Transverse colon (tissue), 4 donors: ENCODE measurements around the gene DDR2. TPM values are rescaled to one million over a fixed set of nuclear protein-coding genes. Genes with fewer than 3 reads are reported as not detected.
A peak's percentile ranks its signal among the peaks of the same experiment; 100 is the strongest.

ENCODE experiments used
- DNase-seq: peaks from one replicate; pipeline ENCODE4 v3.0.0-alpha.2; 2019
- H3K27ac ChIP-seq, 4 donors: fragments of 200-600 bp; sonication (generic); 2 replicates each; pipeline ENCODE4 v1.5.1; 2016 to 2018; ENCODE audit warnings: inconsistent platforms in 4 of 4
- H3K27me3 ChIP-seq: fragments of 200-600 bp; sonication (generic); 2 replicates; pipeline ENCODE4 v1.5.1; 2017; ENCODE audit warnings: inconsistent platforms
- H3K36me3 ChIP-seq, 4 donors: fragments of 200-600 bp; sonication (generic); 2 replicates each; pipeline ENCODE4 v1.5.1; 2017 to 2019; ENCODE audit warnings: inconsistent platforms in 4 of 4
- H3K4me1 ChIP-seq, 4 donors: fragments of 200-600 bp; sonication (generic); 2 replicates each; pipeline ENCODE4 v1.5.1; 2017 to 2020; ENCODE audit warnings: inconsistent platforms in 4 of 4
- H3K4me3 ChIP-seq, 4 donors: fragments of 200-600 bp; sonication (generic); 1 replicate in 1 of 4; 2 replicates in 3 of 4; pipeline versions ENCODE4 v1.5.1 to v1.6.1; 2017 to 2019; ENCODE audit warnings: inconsistent platforms in 4 of 4
- H3K9me3 ChIP-seq, 2 donors: fragments of 200-600 bp; sonication (generic); 2 replicates each; pipeline ENCODE4 v1.5.1; 2017 to 2019; ENCODE audit warnings: inconsistent platforms in 2 of 2
- EP300 ChIP-seq: sonication (generic); formaldehyde crosslinking; IDR thresholded peaks from one replicate; pipeline ENCODE4 v1.6.1; 2017; ENCODE audit warnings: antibody characterized with exemption, low read depth
- POLR2A ChIP-seq: fragments of 450-650 bp; IDR thresholded peaks from one replicate; pipeline ENCODE4 v1.6.1; 2016; ENCODE audit warnings: antibody characterized with exemption, mild to moderate bottlenecking, moderate library complexity
- POLR2AphosphoS5 ChIP-seq, 3 donors: sonication (generic); formaldehyde crosslinking; IDR thresholded peaks; one replicate each; pipeline ENCODE4 v1.6.1; 2016; ENCODE audit warnings: antibody characterized with exemption in 3 of 3
- WGBS, 2 donors: methylation state at CpG; one replicate each; pipeline ENCODE4 v1.1.5; 2018; ENCODE audit warnings: low coverage in 1 of 2; 5-methylcytosine and 5-hydroxymethylcytosine counted together
- in situ Hi-C, 4 donors: fragments of 200-750 bp; cut with MboI; loops; one replicate each; pipeline versions ENCODE4 v1.15.0 to v1.15.1; 2017; ENCODE audit warnings: low sequenced_read_pairs in 3 of 4, low pct_ligation_motif_present in 1 of 4, low pct_unique_long_range_greater_than_20kb in 1 of 4
- intact Hi-C: fragments of 100-400 bp; cut with DNase I; formaldehyde crosslinking; loops from one replicate; pipeline ENCODE4 v1.15.1; 2023; ENCODE audit warnings: low total_unique reads
- total RNA-seq, 4 donors: library from RNA; depleted of rRNA; stranded (reverse); fragments of >200 nt; gene quantifications; one replicate each; pipeline ENCODE4 v1.1.0, GENCODE V29; 2016
- TF ChIP-seq, protein P1 (sequence below), 5 experiments: fragments of 200-600 bp in 3 of 5; fragments of 450-650 bp in 2 of 5; sonication (generic) in 3 of 5; IDR thresholded peaks; 1 replicate in 2 of 5; 2 replicates in 3 of 5; pipeline ENCODE4 v1.5.1; 2016 to 2017; ENCODE audit warnings: antibody characterized with exemption in 5 of 5, inconsistent platforms in 3 of 5, mild to moderate bottlenecking in 2 of 5, moderate library complexity in 1 of 5

DDR2 gene
- total RNA-seq, 4 donors from 2014 or later, result 33.3 to 54.1 (median 42.2) TPM

DNA sequence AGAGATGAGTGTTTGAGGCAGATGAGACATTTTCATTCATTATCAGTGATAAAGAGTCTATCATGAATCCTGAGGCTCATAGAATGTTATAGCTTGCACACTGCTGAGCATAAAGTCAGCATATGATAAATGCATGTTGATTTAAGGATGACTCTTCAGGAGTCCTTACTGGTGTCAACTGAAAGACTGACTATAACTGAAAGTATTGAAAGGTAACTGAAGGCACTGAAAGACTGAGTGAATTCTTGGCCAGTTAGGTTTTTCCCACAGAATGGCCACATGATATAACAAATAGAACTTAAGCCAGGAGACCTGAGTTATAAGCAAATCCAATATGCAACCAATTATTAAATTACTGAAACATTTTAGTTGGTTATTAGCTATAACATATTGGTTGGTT lies 89.2 kb downstream of the DDR2 start:
- intact Hi-C loops (no loop called here), in situ Hi-C loops (no loop called here)
- DNase-seq, result no peak

DNA sequence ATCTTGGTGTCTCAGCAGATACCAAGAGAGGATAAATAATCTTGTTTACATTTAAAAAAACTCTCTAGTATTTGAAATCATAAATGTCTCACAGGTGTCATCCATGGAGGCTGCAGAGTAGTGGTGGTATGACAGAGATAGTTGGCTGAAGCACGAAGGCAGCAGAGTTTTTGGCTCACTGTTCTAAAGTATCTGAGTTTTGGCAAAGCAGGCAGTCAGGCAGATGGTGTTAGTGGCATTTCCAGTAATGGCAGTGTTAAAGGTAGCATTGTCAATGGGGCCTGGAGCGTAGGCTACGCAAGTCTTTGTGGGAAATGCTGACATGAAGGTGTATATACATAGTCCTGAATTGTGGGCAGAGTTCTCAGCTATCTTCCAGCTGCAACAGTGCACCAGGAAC lies 89.8 kb downstream of the DDR2 start:
- no peak overlapping the region for H3K27ac ChIP-seq

More for the DNA sequence above, 89.2 kb downstream of the DDR2 start:
- TF ChIP-seq, protein P1, sequence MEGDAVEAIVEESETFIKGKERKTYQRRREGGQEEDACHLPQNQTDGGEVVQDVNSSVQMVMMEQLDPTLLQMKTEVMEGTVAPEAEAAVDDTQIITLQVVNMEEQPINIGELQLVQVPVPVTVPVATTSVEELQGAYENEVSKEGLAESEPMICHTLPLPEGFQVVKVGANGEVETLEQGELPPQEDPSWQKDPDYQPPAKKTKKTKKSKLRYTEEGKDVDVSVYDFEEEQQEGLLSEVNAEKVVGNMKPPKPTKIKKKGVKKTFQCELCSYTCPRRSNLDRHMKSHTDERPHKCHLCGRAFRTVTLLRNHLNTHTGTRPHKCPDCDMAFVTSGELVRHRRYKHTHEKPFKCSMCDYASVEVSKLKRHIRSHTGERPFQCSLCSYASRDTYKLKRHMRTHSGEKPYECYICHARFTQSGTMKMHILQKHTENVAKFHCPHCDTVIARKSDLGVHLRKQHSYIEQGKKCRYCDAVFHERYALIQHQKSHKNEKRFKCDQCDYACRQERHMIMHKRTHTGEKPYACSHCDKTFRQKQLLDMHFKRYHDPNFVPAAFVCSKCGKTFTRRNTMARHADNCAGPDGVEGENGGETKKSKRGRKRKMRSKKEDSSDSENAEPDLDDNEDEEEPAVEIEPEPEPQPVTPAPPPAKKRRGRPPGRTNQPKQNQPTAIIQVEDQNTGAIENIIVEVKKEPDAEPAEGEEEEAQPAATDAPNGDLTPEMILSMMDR (IDR thresholded peaks at IDR 0.05), result no peak
- no peak for TF ChIP-seq POLR2A
- no peak for TF ChIP-seq EP300
- TF ChIP-seq POLR2AphosphoS5 (IDR thresholded peaks at IDR 0.05), result no peak
- Histone ChIP-seq H3K27ac (no peak overlapping the region), H3K4me1 (peaks cover 0 to 13% (median 0%) of the 10 kb centered on the region in 4 donors), H3K9me3 (no peaks in the 10 kb centered on the region), H3K36me3 (no peaks in the 10 kb centered on the region), H3K27me3 (no peaks in the 10 kb centered on the region), H3K4me3 (no peak overlapping the region)

DNA sequence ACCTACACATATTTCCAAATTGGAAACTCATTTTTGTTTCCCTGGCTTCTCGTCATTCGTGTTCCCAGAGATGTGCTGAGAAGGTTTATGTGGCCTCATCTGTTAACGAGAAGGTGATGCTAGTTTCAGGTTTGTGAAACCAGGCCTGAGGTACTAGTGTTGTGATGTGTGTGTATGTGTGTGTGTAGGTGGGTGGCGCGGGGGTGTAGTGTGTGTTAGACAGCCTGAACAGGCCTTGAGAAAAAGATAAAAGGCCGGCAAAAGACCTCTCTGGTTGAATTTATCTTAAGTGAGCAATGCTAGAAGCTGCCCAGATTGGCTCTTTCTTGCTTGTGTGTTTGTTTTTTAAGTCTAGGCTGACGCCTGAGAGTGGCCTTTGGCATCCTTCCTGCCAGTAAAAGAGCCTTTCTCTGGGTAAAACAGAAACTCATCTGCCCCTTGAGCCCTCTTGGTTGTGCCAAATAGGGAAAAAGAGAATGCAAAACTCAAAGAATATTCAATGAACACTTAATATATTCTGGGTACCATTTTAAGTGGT lies 92.4 kb downstream of the DDR2 start:
- no peak for TF ChIP-seq EP300
- TF ChIP-seq POLR2AphosphoS5 (IDR thresholded peaks at IDR 0.05), result no peak
- TF ChIP-seq, protein P1 (IDR thresholded peaks at IDR 0.05), result no peak
- no peak for TF ChIP-seq POLR2A
- Histone ChIP-seq H3K27me3 (no peaks in the 10 kb centered on the region), H3K4me1 (peaks cover 0 to 19% (median 2%) of the 10 kb centered on the region in 4 donors), H3K36me3 (no peaks in the 10 kb centered on the region), H3K27ac (peak overlapping the region in 2 of 4 donors; percentile 2 to 26), H3K4me3 (no peak overlapping the region), H3K9me3 (no peaks in the 10 kb centered on the region)
- WGBS, 2 donors, result 76 to 79% methylated on average over 6 to 7 of the region's 7 CpGs
- in situ Hi-C loops (no loop called here), intact Hi-C loops (loop anchor here (5.0 kb wide), 1 partner anchor 37 kb away; no protein-coding TSS in a partner anchor)
- no peak for DNase-seq

More for the DNA sequence above, 89.8 kb downstream of the DDR2 start:
- Histone ChIP-seq H3K4me1 (peaks cover 0 to 13% (median 0%) of the 10 kb centered on the region in 4 donors), H3K27me3 (no peaks in the 10 kb centered on the region), H3K9me3 (no peaks in the 10 kb centered on the region), H3K4me3 (no peak overlapping the region), H3K36me3 (no peaks in the 10 kb centered on the region)
- intact Hi-C loops, result no loop called here
- 58 to 85% methylated on average over 3 of the region's 3 CpGs for WGBS, 2 donors
- DNase-seq, result no peak
- in situ Hi-C loops, result no loop called here
- TF ChIP-seq POLR2AphosphoS5 (IDR thresholded peaks at IDR 0.05), result no peak
- TF ChIP-seq EP300, result no peak
- TF ChIP-seq, protein P1 (IDR thresholded peaks at IDR 0.05), result no peak
- no peak for TF ChIP-seq POLR2A

DNA sequence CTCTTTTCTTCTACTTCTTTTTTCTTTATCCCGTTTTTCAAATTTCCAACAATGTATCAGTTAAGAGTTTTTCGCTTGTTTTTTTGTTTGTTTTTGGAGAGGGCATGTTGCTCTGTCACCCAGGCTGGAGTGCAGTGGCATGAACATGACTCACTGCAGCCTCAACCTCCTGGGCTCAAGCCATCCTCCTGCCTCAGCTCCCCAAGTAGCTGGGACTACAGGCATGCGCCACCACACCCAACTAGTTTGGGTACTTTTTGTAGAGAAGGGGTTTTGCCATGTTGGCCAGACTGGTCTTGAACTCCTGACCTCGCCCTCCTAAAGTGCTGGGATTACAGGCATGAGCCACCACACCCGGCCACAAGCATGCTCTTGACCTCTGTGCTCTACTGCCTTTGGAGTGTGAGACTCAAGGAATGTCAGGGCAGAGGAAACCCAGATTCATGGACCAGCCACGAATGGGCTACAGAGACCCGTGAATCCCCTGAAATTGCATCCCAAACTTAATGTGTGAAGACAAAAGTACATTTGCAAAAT lies 93.1 kb downstream of the DDR2 start:
- Histone ChIP-seq H3K27ac (peak overlapping the region in 3 of 4 donors; percentile 9 to 26 (median 14)), H3K4me3 (no peak overlapping the region), H3K4me1 (peaks cover 0 to 19% (median 2%) of the 10 kb centered on the region in 4 donors), H3K27me3 (no peaks in the 10 kb centered on the region), H3K36me3 (no peaks in the 10 kb centered on the region), H3K9me3 (no peaks in the 10 kb centered on the region)
- DNase-seq, result no peak
- TF ChIP-seq EP300 (no peak), POLR2AphosphoS5 (IDR thresholded peaks at IDR 0.05) (no peak), POLR2A (no peak)
- TF ChIP-seq, protein P1 (IDR thresholded peaks at IDR 0.05), result no peak
- WGBS, 2 donors, result 85 to 92% methylated on average over 2 to 7 of the region's 7 CpGs
- in situ Hi-C loops, result no loop called here
- intact Hi-C loops, result loop anchor here (5.0 kb wide), 1 partner anchor 38 kb away; no protein-coding TSS in a partner anchor
